GM19324 (cell line): ENCODE data around the gene L3MBTL2.
"Not testable (repeated sequence)": the region's sequence is repeated elsewhere in the genome, so short reads cannot be mapped to it uniquely, and the experiment has no call there.

Source experiments
- ATAC-seq: cut with Tn5 transposase; IDR thresholded peaks from one replicate; pipeline ENCODE4 v1.9.1; 2021; ENCODE audit warnings: mild to moderate bottlenecking, moderate library complexity; ENCODE audit not compliant: unreplicated experiment, low FRiP score

The L3MBTL2 gene

GRCh38 chr22:41204992-41205900 is at the start of gene L3MBTL2:
Gene L3MBTL2 (plus strand): TSS chr22:41205312. CDS start chr22:41205363, 51 bp downstream.
- peak; percentile 94 for ATAC-seq

DNA sequence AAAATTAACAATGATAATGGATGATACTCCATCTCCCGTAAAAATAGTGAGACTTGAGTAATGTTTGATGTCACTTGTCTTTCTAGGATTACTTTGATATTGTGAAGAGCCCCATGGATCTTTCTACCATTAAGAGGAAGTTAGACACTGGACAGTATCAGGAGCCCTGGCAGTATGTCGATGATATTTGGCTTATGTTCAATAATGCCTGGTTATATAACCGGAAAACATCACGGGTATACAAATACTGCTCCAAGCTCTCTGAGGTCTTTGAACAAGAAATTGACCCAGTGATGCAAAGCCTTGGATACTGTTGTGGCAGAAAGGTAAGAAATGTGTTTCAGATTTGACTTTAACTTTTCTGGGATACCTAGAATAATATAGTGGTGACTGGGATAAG is 48.0 kb upstream of the L3MBTL2 start:
- no peak for ATAC-seq

- ATAC-seq = no peak
Measured at GRCh38 chr22:41169157-41169556, 36.0 kb upstream of the L3MBTL2 start.

GRCh38 chr22:41171996-41172395 is 33.1 kb upstream of the L3MBTL2 start:
- no peak for ATAC-seq

GRCh38 chr22:41175546-41175945 is 29.6 kb upstream of the L3MBTL2 start:
- ATAC-seq = no peak

DNA sequence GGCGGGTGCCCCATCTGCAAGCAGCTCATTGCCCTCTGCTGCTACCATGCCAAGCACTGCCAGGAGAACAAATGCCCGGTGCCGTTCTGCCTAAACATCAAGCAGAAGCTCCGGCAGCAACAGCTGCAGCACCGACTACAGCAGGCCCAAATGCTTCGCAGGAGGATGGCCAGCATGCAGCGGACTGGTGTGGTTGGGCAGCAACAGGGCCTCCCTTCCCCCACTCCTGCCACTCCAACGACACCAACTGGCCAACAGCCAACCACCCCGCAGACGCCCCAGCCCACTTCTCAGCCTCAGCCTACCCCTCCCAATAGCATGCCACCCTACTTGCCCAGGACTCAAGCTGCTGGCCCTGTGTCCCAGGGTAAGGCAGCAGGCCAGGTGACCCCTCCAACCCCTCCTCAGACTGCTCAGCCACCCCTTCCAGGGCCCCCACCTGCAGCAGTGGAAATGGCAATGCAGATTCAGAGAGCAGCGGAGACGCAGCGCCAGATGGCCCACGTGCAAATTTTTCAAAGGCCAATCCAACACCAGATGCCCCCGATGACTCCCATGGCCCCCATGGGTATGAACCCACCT is 28.0 kb upstream of the L3MBTL2 start:
- ATAC-seq = no peak

- ATAC-seq = no peak
Measured at GRCh38 chr22:41177622-41178424, 27.3 kb upstream of the L3MBTL2 start.

DNA sequence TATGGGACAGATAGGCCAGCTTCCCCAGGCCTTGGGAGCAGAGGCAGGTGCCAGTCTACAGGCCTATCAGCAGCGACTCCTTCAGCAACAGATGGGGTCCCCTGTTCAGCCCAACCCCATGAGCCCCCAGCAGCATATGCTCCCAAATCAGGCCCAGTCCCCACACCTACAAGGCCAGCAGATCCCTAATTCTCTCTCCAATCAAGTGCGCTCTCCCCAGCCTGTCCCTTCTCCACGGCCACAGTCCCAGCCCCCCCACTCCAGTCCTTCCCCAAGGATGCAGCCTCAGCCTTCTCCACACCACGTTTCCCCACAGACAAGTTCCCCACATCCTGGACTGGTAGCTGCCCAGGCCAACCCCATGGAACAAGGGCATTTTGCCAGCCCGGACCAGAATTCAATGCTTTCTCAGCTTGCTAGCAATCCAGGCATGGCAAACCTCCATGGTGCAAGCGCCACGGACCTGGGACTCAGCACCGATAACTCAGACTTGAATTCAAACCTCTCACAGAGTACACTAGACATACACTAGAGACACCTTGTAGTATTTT is 26.6 kb upstream of the L3MBTL2 start:
- ATAC-seq = no peak

DNA sequence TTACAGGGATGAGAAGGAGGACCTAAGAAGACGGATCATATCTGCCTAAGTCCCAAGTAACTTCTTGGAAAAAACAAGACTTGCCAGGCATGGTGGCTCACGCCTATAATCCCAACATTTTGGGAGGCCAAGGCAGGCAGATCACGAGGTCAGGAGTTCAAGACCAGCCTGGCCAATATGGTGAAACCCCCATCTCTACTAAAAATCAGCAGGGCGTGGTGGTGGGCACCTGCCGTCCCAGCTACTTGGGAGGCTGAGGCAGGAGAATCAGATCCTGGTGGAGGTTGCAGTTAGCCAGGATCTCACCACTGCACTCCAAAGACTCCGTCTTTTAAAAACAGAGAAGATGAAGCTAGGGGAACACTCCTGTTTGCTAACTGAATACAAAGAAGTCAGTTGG is 24.8 kb upstream of the L3MBTL2 start:
- ATAC-seq = not testable (repeated sequence)

DNA sequence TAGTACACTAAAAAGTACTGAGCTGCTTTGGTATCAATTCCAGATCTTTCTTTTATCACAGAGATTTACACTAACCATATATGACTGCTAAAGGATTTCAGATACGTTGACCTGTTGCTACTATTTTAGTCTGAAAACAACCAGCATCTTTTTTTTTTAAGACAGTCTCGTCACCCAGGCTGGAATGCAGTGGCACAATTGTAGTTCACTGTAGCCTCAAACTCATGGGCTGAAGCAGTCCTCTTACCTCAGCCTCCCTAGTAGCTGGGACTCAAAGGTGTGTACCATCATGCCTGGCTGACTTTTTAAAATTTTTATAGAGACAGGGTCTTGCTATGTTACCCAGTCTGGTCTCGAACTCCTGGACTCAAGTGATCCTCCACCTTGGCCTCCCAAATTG is 24.2 kb upstream of the L3MBTL2 start:
- no peak for ATAC-seq

DNA sequence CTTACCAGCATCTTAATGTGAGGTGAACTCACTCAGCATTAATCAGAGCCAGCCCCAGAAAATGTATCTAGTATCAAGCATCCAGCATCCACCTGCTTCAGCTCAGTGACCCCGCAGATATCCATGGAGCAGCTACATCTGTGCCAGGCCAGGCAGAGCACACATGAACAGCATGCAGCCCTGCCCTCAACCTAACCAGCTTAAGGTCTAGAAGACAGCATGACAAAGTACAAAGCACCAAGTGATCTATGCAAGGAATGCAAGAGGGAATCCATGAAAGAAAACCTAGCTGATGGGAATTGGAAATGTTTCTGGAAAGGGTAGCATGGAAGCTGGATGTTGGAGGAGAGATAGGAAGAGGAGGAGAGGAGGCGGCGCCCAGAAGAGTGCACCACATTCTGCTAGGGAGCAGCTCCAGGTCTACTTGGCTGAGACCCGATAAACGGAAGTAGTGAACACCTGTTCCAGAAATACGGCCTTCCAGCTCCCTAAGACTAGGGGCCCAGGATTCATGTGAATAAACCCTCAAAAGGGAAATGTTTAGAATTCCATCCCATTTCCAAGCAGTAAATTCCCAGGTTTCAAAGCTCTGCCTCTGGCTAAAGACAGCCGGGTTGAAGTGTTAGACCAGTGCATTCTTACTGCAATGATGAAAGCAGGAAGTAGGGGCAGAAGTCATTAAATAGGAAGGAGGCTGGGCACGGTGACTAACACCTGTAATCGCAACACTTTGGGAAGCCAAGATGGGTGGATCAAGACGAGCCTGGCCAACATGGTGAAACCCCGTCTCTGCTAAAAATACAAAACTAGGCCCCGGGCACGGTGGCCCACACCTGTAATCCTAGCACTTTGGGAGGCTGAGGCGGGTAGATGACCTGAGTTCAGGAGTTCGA is 23.5 kb upstream of the L3MBTL2 start:
- ATAC-seq = no peak

GRCh38 chr22:41184679-41185078 is 20.4 kb upstream of the L3MBTL2 start:
- ATAC-seq = no peak

- ATAC-seq = no peak
Measured at GRCh38 chr22:41191467-41191866, 13.6 kb upstream of the L3MBTL2 start.

DNA sequence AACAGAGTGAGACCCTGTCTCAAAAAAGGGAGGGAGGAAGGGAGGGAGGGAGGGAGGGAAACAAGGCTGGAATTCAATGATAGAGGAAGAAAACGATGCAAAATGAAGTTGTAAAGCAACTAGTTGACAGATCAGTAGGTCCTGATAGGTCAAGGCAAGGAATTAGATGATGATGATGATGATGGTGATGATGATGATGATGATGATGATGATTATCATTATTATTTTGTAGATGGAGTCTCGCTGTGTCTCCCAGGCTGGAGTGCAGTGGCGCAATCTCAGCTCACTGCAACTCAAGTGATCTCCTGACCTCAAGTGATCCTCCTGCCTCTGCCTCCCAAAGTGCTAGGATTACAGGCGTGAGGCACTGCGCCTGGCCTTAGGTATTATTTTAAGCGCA is 11.3 kb upstream of the L3MBTL2 start:
- ATAC-seq = no peak

DNA sequence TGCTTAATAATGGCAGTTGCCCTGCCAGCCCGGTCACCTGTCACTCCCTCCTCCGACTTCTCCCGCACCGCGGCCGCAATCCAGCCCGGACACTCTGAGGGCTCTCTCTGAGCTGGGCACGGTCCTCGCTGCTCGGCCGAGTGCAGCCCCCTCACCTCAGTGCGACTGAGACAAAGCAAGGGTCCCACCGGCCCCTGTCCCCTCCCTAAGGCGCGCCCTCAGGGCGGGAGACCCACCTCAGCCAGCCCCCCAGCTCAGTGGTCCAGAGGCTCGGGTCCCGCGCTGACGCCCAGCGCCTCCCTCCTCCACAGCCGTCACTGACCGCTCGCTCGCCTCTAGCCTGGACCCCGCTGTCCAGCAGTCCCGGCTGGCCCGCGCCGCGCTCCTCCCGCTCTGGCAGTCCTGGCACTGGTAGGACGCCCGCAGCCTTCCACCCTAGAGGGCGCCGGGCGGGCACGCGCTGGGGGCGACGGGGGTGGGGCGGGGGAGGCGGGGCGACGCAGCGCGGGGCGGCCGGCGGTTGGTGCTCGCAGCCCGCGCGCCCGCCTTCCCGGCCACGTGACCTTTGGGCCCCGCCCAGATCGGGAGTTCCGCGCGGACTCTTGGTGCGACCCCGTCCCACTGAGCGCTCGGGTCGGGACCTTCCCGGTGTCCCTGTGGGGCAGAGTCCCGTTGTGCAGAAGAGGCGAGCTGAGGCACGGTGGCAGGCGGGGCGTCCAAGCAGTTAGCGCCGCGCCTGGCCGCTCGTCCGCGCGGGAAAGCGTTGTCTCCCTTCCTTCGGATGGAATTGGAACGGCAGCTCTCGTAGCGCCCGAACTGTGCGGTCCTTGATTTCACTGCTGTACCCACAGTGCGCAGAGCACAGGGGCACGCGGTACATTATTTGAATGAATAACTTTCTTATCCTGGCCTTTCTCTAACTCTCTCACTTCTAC is 7.8 kb upstream of the L3MBTL2 start:
- peak; percentile 88 for ATAC-seq

DNA sequence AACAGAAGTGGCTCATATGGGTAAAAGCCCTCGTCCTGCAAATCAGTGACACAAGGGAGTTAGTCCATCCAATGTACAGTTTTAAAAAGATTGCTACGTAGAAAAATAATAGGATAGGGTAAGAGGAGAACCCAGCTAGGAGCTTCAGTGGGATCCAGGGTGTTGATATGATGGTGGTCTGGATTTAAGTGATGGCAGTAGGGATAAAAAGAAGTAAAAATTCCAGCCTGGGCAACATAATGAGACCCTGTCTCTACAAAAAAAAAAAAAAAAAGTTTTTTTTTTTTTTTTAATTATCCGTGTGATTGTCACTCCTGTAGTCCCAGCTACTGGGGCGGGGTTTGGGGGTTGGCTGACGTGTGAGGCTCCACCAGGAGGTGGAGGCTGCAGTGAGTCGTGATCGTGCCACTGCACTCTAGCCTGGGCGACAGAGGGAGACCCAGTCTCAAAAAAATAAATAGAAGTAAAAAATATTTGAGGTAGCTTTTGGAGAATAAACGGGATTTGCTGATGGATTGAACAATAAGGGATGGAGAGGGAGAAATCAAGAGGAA is 7.0 kb upstream of the L3MBTL2 start:
- no peak for ATAC-seq

- no peak for ATAC-seq
Measured at GRCh38 chr22:41201141-41201540, 4.0 kb upstream of the L3MBTL2 start.

- ATAC-seq = no peak
Measured at GRCh38 chr22:41203118-41203517, 2.0 kb upstream of the L3MBTL2 start.

DNA sequence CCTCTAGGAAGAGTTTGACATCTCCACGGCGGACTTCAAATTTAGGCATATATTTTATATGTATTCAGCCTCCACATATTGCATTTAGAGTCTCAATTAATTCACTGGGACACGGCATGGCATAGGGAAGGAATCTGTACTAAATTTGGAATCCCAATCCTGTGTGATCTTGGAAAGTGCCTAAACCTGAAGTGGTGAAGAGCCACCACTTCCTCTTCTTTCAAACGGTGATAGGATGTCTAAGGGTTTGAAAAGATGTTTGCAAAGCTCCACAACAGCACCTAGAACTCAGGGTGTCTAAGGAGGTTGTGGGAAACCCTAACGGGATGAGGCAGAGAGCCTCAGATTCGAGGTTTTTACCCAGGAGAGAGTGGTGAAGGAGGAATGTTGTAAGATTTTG is 1.0 kb upstream of the L3MBTL2 start:
- no peak for ATAC-seq
